Thoracic aorta (tissue), 2 donors: Measurements from ENCODE around the gene RTBDN. TPM values are rescaled to one million over a fixed set of nuclear protein-coding genes. Genes with fewer than 3 reads are reported as not detected.
"Not testable (repeated sequence)": the region's sequence is repeated elsewhere in the genome, so short reads cannot be mapped to it uniquely, and the experiment has no call there.

Source experiments
- ATAC-seq: fragments of 150-250 bp; one replicate; pipeline ENCODE4 v1.8.0; 2017; ENCODE audit warnings: low read depth; ENCODE audit not compliant: insufficient number of reproducible peaks, low FRiP score
- DNase-seq: peaks from one replicate; pipeline ENCODE4 v3.0.0-alpha.2; 2020; ENCODE audit warnings: low spot score
- H3K27ac ChIP-seq, 2 donors: fragments of 200-600 bp; sonication (generic); 1 replicate in 1 of 2; 2 replicates in 1 of 2; pipeline ENCODE4 v1.5.1; 2016; ENCODE audit warnings: mild to moderate bottlenecking in 2 of 2, moderate library complexity in 2 of 2
- H3K27me3 ChIP-seq: fragments of 200-600 bp; sonication (generic); replicated peaks from 2 replicates; pipeline ENCODE4 v1.6.0; 2016; ENCODE audit warnings: mild to moderate bottlenecking; ENCODE audit not compliant: insufficient read depth
- H3K36me3 ChIP-seq: fragments of 200-600 bp; sonication (generic); one replicate; pipeline ENCODE4 v1.5.1; 2016
- H3K4me1 ChIP-seq, 2 donors: fragments of 200-600 bp; sonication (generic); 1 replicate in 1 of 2; 2 replicates in 1 of 2; pipeline versions ENCODE4 v1.5.1 to v1.6.0; 2016; ENCODE audit warnings: low read depth in 2 of 2, mild to moderate bottlenecking in 1 of 2; ENCODE audit not compliant: control insufficient read depth in 1 of 2
- H3K4me3 ChIP-seq: fragments of 200-600 bp; sonication (generic); 2 replicates; pipeline ENCODE4 v1.5.1; 2016; ENCODE audit warnings: mild to moderate bottlenecking
- H3K9me3 ChIP-seq: fragments of 200-600 bp; sonication (generic); 2 replicates; pipeline ENCODE4 v1.5.1; 2016
- CTCF ChIP-seq: fragments of 200-600 bp; sonication (generic); IDR thresholded peaks from one replicate; pipeline ENCODE4 v1.5.1; 2019; ENCODE audit warnings: antibody characterized with exemption
- total RNA-seq, 2 donors: library from RNA; depleted of rRNA; stranded (reverse); fragments of >200 nt; gene quantifications; one replicate each; pipeline versions ENCODE4 v1.1.0 to v1.2.3, GENCODE V29; 2016

The RTBDN gene
- total RNA-seq, 2 donors from 2014 or later, result not detected

DNA sequence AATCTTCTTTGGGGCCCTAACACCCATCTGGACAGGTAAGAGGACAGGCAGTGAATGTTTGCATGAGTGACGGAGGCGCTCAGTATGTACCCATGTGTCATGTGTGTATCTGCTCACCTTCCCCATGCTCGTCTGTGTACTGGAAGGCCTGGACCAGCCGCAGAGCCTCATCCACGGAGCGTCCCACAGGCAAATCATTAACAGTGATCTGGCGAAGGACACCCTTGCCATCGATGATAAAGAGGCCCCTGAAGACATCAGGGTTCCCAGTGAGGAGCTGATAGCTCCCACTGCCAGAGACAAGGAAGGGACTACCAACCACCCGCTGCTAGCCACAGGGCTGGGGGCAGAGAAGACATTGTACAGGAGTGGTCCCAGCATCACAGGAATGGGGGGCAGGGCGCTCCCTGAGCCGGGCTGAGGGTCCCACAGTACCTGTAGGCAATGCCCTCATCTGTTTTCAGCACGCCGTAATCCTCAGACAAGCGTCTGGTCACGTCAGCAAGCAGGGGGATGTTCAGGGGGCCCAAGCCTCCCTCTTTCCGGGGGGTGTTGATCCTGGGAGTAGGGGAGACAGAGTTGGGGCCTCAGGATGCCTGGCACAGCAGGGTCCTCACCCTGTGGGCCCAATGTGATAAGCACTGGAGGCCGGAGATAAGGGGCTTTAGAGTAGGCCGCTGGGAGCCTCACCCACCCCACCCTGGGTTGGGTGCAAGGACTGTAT, 34.5 kb downstream of the RTBDN start:
- no peaks in the 10 kb centered on the region for H3K27me3 ChIP-seq
- DNase-seq (no peak), ATAC-seq (no peak)
- no peak overlapping the region for H3K4me3 ChIP-seq
- peaks cover 5 to 35% of the 10 kb centered on the region in 2 donors for H3K4me1 ChIP-seq
- no peaks in the 10 kb centered on the region for H3K9me3 ChIP-seq
- H3K27ac ChIP-seq, result no peak overlapping the region
- TF ChIP-seq CTCF, result no peak
- H3K36me3 ChIP-seq, result no peaks in the 10 kb centered on the region

- H3K27ac ChIP-seq, H3K36me3 ChIP-seq, DNase-seq, ATAC-seq, H3K9me3 ChIP-seq, H3K4me3 ChIP-seq, H3K27me3 ChIP-seq: not testable (repeated sequence)
- peaks cover 5 to 43% of the 10 kb centered on the region in 2 donors for H3K4me1 ChIP-seq
Measured at GRCh38 chr19:12797607-12798006, 36.8 kb downstream of the RTBDN start.

DNA sequence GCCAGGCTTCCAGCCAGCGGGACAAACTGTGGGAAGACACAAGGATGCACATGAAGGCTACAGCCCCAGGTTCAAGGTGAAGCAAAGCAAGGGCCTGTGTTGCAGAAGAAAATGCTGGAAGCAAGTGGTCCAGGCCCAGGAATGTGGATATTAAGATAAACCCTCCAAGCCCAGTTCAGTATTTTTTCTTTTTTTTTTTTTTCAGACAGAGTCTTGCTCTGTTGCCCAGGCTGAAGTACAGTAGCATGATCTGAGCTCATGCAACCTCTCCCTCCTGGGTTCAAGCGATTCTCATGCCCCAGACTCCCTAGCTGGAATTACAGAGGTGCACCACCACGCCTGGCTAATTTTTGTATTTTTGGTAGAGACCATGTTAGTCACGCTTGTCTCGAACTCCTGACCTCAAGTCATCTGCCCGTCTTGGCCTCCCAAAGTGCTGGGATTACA, 37.2 kb downstream of the RTBDN start:
- H3K27me3 ChIP-seq, result no peaks in the 10 kb centered on the region
- H3K27ac ChIP-seq, result peak overlapping the region in 1 of 2 donors; percentile 1
- peaks cover 5 to 39% of the 10 kb centered on the region in 2 donors for H3K4me1 ChIP-seq
- no peak overlapping the region for H3K4me3 ChIP-seq
- H3K36me3 ChIP-seq, result no peaks in the 10 kb centered on the region
- H3K9me3 ChIP-seq, result no peaks in the 10 kb centered on the region
- no peak for ATAC-seq
- no peak for DNase-seq
- no peak for TF ChIP-seq CTCF

DNA sequence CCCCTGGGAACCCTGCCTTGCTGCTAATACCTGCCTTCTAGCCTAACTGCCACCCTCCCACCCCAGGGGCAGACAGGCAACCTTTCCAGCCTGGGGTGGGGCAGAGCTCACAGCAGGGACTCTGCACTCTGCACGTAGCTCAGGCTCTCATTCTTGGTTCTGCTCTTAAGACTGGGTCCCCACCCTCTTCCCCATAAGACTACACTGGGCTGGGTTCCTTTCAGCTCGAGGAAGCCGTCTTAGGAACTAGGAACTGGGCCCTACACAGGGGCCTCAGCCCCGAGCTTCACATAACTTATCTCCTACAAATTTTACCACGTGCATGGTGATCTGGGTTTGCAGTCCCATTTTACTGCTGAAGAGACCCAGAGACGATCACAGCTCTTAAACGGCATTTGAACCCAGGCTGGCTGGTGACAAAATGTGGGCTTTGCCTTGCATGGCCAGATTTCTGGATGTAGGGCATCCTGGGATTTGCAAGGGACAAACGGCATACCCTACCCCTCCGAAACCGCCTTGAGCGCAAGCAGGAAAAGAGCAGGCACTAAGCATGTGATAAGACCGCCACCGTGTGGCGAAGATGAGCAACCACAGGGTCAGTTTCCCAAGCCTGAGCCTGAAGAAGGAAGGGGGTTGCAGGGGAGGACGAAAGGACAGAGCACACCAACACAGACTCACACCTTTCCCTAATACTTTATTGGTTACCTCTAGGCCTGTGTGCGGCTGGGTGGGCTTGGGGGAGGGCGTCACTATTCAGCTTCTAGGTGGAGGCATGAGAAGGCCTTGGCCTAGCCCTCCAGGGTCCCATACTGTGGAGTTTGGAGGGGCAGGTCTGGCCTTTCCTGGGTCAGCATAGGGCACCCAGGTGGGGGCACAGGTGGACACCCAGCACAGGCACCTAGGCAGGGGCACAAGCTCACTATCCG, 38.0 kb downstream of the RTBDN start:
- no peaks in the 10 kb centered on the region for H3K36me3 ChIP-seq
- DNase-seq (no peak), ATAC-seq (no peak)
- H3K27ac ChIP-seq, result peak overlapping the region; percentile 51 to 66
- TF ChIP-seq CTCF, result peak; percentile 95
- peak overlapping the region; percentile 17 for H3K4me3 ChIP-seq
- H3K4me1 ChIP-seq, result peaks cover 5 to 35% of the 10 kb centered on the region in 2 donors
- no peaks in the 10 kb centered on the region for H3K9me3 ChIP-seq
- H3K27me3 ChIP-seq, result no peaks in the 10 kb centered on the region

DNA sequence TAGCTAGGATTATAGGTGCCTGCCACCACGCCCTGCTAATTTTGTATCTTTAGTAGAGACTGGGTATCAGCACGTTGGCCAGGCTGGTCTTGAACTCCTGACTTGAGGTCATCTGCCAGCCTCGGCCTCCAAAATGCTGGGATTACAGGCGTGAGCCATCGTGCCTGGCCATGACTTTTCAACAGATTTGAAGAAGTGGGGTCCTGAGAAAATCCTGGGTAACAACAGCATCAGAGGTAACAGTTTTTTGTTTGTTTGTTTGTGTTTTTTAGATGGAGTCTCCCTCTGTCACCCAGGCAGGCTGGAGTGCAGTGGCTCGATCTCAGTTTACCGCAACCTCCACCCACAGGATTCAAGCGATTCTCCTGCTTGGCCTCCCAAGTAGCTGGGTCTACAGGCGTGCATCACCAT, 39.4 kb downstream of the RTBDN start:
- Histone ChIP-seq H3K4me3 (no peak overlapping the region), H3K9me3 (no peaks in the 10 kb centered on the region), H3K27me3 (no peaks in the 10 kb centered on the region), H3K4me1 (peaks cover 0 to 24% of the 10 kb centered on the region in 2 donors), H3K36me3 (no peaks in the 10 kb centered on the region), H3K27ac (peak overlapping the region; percentile 99 to 100)
- no peak for DNase-seq
- no peak for TF ChIP-seq CTCF
- no peak for ATAC-seq
